Heart left ventricle (tissue), 16 donors: ENCODE measurements around the gene PTMS. TPM values are rescaled to one million over a fixed set of nuclear protein-coding genes. Genes with fewer than 3 reads are reported as not detected.

Experiments used
- ATAC-seq, 4 donors: fragments of 200-7000 bp; cut with Tn5 transposase; one replicate each; pipeline ENCODE4 v1.9.1; 2020 to 2022; ENCODE audit warnings: moderate library complexity in 4 of 4, mild to moderate bottlenecking in 3 of 4, moderate number of reproducible peaks in 1 of 4
- DNase-seq, 5 donors: peaks; one replicate each; pipeline ENCODE4 v3.0.0-alpha.2; 2020
- H3K27ac ChIP-seq, 12 donors: fragments of 200-600 bp; sonication (generic) in 4 of 12; one replicate each; pipeline versions ENCODE4 v1.5.0 to v1.8.0; 2016 to 2022; ENCODE audit warnings: mild to moderate bottlenecking in 2 of 12
- H3K27me3 ChIP-seq, 9 donors: fragments of 200-600 bp; sonication (generic) in 2 of 9; one replicate each; pipeline versions ENCODE4 v1.5.1 to v1.8.0; 2016 to 2022; ENCODE audit warnings: mild to moderate bottlenecking in 3 of 9
- H3K36me3 ChIP-seq, 9 donors: fragments of 200-600 bp; sonication (generic) in 2 of 9; one replicate each; pipeline versions ENCODE4 v1.5.0 to v1.8.0; 2018 to 2022; ENCODE audit warnings: mild to moderate bottlenecking in 2 of 9
- H3K4me1 ChIP-seq, 12 donors: fragments of 200-600 bp; sonication (generic) in 4 of 12; one replicate each; pipeline versions ENCODE4 v1.5.0 to v1.8.0; 2016 to 2022; ENCODE audit warnings: mild to moderate bottlenecking in 3 of 12
- H3K4me3 ChIP-seq, 12 donors: fragments of 200-600 bp; sonication (generic) in 4 of 12; one replicate each; pipeline versions ENCODE4 v1.5.0 to v1.8.0; 2017 to 2022; ENCODE audit warnings: mild to moderate bottlenecking in 9 of 12, moderate library complexity in 4 of 12
- H3K9me3 ChIP-seq, 12 donors: fragments of 200-600 bp; sonication (generic) in 4 of 12; one replicate each; pipeline versions ENCODE4 v1.5.0 to v1.8.0; 2016 to 2022; ENCODE audit warnings: mild to moderate bottlenecking in 1 of 12
- POLR2A ChIP-seq, 2 donors: fragments of 450-650 bp; IDR thresholded peaks; one replicate each; pipeline ENCODE4 v1.6.1; 2017; ENCODE audit warnings: antibody characterized with exemption in 2 of 2, mild to moderate bottlenecking in 2 of 2, moderate library complexity in 2 of 2
- WGBS, 4 donors: extraction: QIAGEN DNeasy Blood & Tissue Kit in 2 of 4; methylation state at CpG; one replicate each; pipeline versions ENCODE4 v1.1.5 to v1.1.7; 2013 to 2018; 5-methylcytosine and 5-hydroxymethylcytosine counted together
- intact Hi-C, 10 donors: fragments of 100-400 bp; cut with DNase I; formaldehyde crosslinking; loops; one replicate each; pipeline versions ENCODE4 v1.11.1 to v1.14.2; 2022
- polyA plus RNA-seq, 2 donors: library from polyadenylated mRNA; stranded (reverse); fragments of 200-250 nt; gene quantifications; one replicate each; pipeline ENCODE4 v1.2.3, GENCODE V29; 2013
- total RNA-seq, 9 donors: library from RNA; depleted of rRNA in 2 of 9; stranded (reverse); fragments of >200 nt in 2 of 9; fragmentation: NEBNext Ultra II Directional in 3 of 9; extraction: Animal tissue kit (Norgen Biotek cat#: 25700) in 3 of 9; gene quantifications; one replicate each; pipeline versions ENCODE4 v1.1.0 to v1.2.4, GENCODE V29; 2016 to 2023
- TF ChIP-seq, protein P1 (sequence below), 12 donors: fragments of 200-600 bp; sonication (generic) in 4 of 12; IDR thresholded peaks; one replicate each; pipeline versions ENCODE4 v1.5.0 to v1.8.0; 2018 to 2022; ENCODE audit warnings: antibody characterized with exemption in 12 of 12, mild to moderate bottlenecking in 5 of 12
- donor health status: ischemic (EF 13 %, LVEDD 7.1; RV severe dilation, severe dysfunction).
- donor health status: healthy with polysubstance abuse.
- donor health status: DM: no; HTN: yes; CAD: no.
- donor health status: DM: no; HTN: no; CAD: no.
- donor health status: ischemic (EF 25% LVEDD 6.9; RV normal size, moderate dysfunction).
- donor health status: ischemic (EF 25% LVEDD 5.7; RV mildly dilated, moderate dysfunction).
- donor health status: healthy.
- donor health status: DM: yes; HTN: yes; CAD: no.
- donor health status: ischemic (EF 35%, LVEDD 5.7; RV mildly dilated, moderate dysfunction).
- donor health status: nonischemic (EF 11% LVEDD 7.7; RV severe dilation, severe dysfunction).
- donor health status: DM: yes; HTN: yes; CAD: no.
- donor health status: PGD.
- donor health status: ischemic (EF 29% LVEDD 5.4; RV normal size, mild dysfunction).
- donor health status: nonischemic (EF 23%, LVEDD 6.1; RV moderate dilation, normal function).

The PTMS gene
- total and polyA plus RNA-seq, 11 donors, result 72.9 to 331 (median 138) TPM

GRCh38 chr12:6766651-6767349, 637 bp downstream of the PTMS start:
- TF ChIP-seq POLR2A (IDR thresholded peaks at IDR 0.05), result peak in 1 of 2 donors; percentile 23
- TF ChIP-seq, protein P1, sequence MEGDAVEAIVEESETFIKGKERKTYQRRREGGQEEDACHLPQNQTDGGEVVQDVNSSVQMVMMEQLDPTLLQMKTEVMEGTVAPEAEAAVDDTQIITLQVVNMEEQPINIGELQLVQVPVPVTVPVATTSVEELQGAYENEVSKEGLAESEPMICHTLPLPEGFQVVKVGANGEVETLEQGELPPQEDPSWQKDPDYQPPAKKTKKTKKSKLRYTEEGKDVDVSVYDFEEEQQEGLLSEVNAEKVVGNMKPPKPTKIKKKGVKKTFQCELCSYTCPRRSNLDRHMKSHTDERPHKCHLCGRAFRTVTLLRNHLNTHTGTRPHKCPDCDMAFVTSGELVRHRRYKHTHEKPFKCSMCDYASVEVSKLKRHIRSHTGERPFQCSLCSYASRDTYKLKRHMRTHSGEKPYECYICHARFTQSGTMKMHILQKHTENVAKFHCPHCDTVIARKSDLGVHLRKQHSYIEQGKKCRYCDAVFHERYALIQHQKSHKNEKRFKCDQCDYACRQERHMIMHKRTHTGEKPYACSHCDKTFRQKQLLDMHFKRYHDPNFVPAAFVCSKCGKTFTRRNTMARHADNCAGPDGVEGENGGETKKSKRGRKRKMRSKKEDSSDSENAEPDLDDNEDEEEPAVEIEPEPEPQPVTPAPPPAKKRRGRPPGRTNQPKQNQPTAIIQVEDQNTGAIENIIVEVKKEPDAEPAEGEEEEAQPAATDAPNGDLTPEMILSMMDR (IDR thresholded peaks at IDR 0.05), result peak; percentile 44 to 89 (median 78)
- intact Hi-C loops, result loop anchor here in 4 of 10 donors (1.0 to 5.0 kb wide), 3 partner anchors 13 to 154 kb away; partner anchors contain the start of gene MLF2 (in 3 of the 4)
- 1% methylated on average over 26 to 88 of the region's 88 CpGs for WGBS, 4 donors

GRCh38 chr12:6767353-6768319, 1.5 kb downstream of the PTMS start:
- intact Hi-C loops, result loop anchor here in 3 of 10 donors (2.0 to 5.0 kb wide), 2 partner anchors 15 to 155 kb away; partner anchors contain the start of gene MLF2 (in 2 of the 3)
- H3K4me3 ChIP-seq, result peak overlapping the region; percentile 54 to 100 (median 85)
- peaks cover 0 to 20% (median 6%) of the 10 kb centered on the region in 9 donors for H3K36me3 ChIP-seq
- WGBS, 4 donors, result 8 to 16% (median 11%) methylated on average over 30 to 44 of the region's 44 CpGs
- peak overlapping the region; percentile 80 to 99 (median 94) for H3K27ac ChIP-seq
- DNase-seq (peak in 1 of 5 donors; percentile 33), ATAC-seq (no peak)
- H3K9me3 ChIP-seq, result no peaks in the 10 kb centered on the region
- peaks cover 0 to 4% (median 0%) of the 10 kb centered on the region in 9 donors for H3K27me3 ChIP-seq
- TF ChIP-seq, protein P1 (IDR thresholded peaks at IDR 0.05), result no peak
- no peak for TF ChIP-seq POLR2A (IDR thresholded peaks at IDR 0.05)
- peaks cover 4 to 78% (median 42%) of the 10 kb centered on the region in 12 donors for H3K4me1 ChIP-seq

More at GRCh38 chr12:6766651-6767349, 637 bp downstream of the PTMS start:
- Histone ChIP-seq H3K4me1 (peaks cover 4 to 71% (median 42%) of the 10 kb centered on the region in 12 donors), H3K9me3 (no peaks in the 10 kb centered on the region), H3K4me3 (peak overlapping the region; percentile 54 to 100 (median 85)), H3K27me3 (peaks cover 0 to 4% (median 0%) of the 10 kb centered on the region in 9 donors), H3K36me3 (peaks cover 0 to 20% (median 6%) of the 10 kb centered on the region in 9 donors), H3K27ac (peak overlapping the region; percentile 80 to 99 (median 94))
- ATAC-seq, result peak; percentile 16 to 67 (median 58)
- peak; percentile 83 to 91 (median 88) for DNase-seq

- peaks cover 0 to 11% (median 0%) of the 10 kb centered on the region in 9 donors for H3K27me3 ChIP-seq
- peak overlapping the region in 8 of 12 donors; percentile 3 to 99 (median 92) for H3K27ac ChIP-seq
- ATAC-seq (no peak), DNase-seq (no peak)
- TF ChIP-seq, protein P1 (IDR thresholded peaks at IDR 0.05), result no peak
- no peak for TF ChIP-seq POLR2A (IDR thresholded peaks at IDR 0.05)
- H3K4me1 ChIP-seq, result peaks cover 4 to 79% (median 39%) of the 10 kb centered on the region in 12 donors
- WGBS, 4 donors, result 36 to 43% (median 37%) methylated on average over 6 of the region's 6 CpGs
- intact Hi-C loops, result loop anchor here in 1 of 10 donors (5.0 kb wide), 1 partner anchor 156 kb away; no protein-coding TSS in a partner anchor
- H3K36me3 ChIP-seq, result peaks cover 0 to 20% (median 6%) of the 10 kb centered on the region in 9 donors
- peak overlapping the region in 11 of 12 donors; percentile 54 to 100 (median 86) for H3K4me3 ChIP-seq
- no peaks in the 10 kb centered on the region for H3K9me3 ChIP-seq
Measured at GRCh38 chr12:6768437-6768914, 2.3 kb downstream of the PTMS start.
